Measurements from ENCODE around the gene ARHGEF39.
"Not testable (repeated sequence)": the region's sequence is repeated elsewhere in the genome, so short reads cannot be mapped to it uniquely, and the experiment has no call there.

GRCh38 chr9:35612066-35612465 is 52.9 kb downstream of the ARHGEF39 start:
- TF ChIP-seq CTCF (IDR thresholded peaks at IDR 0.05; ENCODE audit: low read depth, low read length); MYC (IDR thresholded peaks at IDR 0.05; ENCODE audit: low read depth, low read length); POLR2A (IDR thresholded peaks at IDR 0.05; ENCODE audit: extremely low read depth, insufficient read length): not testable (repeated sequence)
- TF ChIP-seq, protein P1, sequence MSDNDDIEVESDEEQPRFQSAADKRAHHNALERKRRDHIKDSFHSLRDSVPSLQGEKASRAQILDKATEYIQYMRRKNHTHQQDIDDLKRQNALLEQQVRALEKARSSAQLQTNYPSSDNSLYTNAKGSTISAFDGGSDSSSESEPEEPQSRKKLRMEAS (IDR thresholded peaks at IDR 0.05; ENCODE audit: low read depth, low read length): not testable (repeated sequence)
